ENCODE data around the gene MOCOS. TPM values are rescaled to one million over a fixed set of nuclear protein-coding genes. Genes with fewer than 3 reads are reported as not detected.

Gene MOCOS
- total and polyA plus RNA-seq, 2 of the 13 experiments (the other 11 are each of a cell fraction or from before 2014, with no cell fraction given) = 7.7 to 15.4 TPM

GRCh38 chr18:36283448-36283847, 96.2 kb downstream of the MOCOS start:
- FAIRE-seq = no peak
- Histone ChIP-seq H4K20me1 (ENCODE audit: insufficient read depth, low read length) (no peaks in the 10 kb centered on the region), H3K9ac (ENCODE audit: insufficient read depth, low read depth, low read length) (no peak overlapping the region), H3K4me2 (ENCODE audit: low read depth, low read length) (no peak overlapping the region), H3K27ac (ENCODE audit: extremely low read length, insufficient read depth, low read length) (no peak overlapping the region), H3K9me3 (ENCODE audit: low read length) (peaks cover 3% of the 10 kb centered on the region), H3K4me1 (ENCODE audit: insufficient read depth, low read length) (0 out of 2 replicates have a peak, but pooled peaks cover 7% of the 10 kb centered on the region), H2AFZ (ENCODE audit: low read length) (no peak overlapping the region), H3K36me3 (replicated peaks in 1 of 2; ENCODE audit: control insufficient read depth in 1 of 2, insufficient read depth in 2 of 2, low read length in 2 of 2) (no peaks in the 10 kb centered on the region), H3K27me3 (ENCODE audit: control insufficient read depth in 1 of 2, insufficient read depth in 2 of 2, low read length in 2 of 2) (no peaks in the 10 kb centered on the region), H3K79me2 (ENCODE audit: insufficient read depth, low read length) (no peaks in the 10 kb centered on the region), H3K4me3 (replicated peaks in 1 of 3; ENCODE audit: insufficient read depth in 1 of 3, low read depth in 2 of 3, low read length in 3 of 3) (no peak overlapping the region)
- DNase-seq (ENCODE audit: low spot score) = no peak
- TF ChIP-seq ZNF414 (CRISPR knock-in tag; IDR thresholded peaks at IDR 0.05) = no peak
- no peak for TF ChIP-seq PAXIP1 (CRISPR knock-in tag; conservative IDR thresholded peaks at IDR 0.05)
- TF ChIP-seq RFX3 (CRISPR knock-in tag; IDR thresholded peaks at IDR 0.05) = no peak
- TF ChIP-seq PPARG (CRISPR knock-in tag; conservative IDR thresholded peaks at IDR 0.05) = no peak
- no peak for TF ChIP-seq MYNN (CRISPR knock-in tag; IDR thresholded peaks at IDR 0.05; ENCODE audit: low read depth)
- no peak for TF ChIP-seq ZNF30 (CRISPR knock-in tag; IDR thresholded peaks at IDR 0.05)
- TF ChIP-seq ZNF274 (CRISPR knock-in tag; IDR thresholded peaks at IDR 0.05) = no peak
- TF ChIP-seq ZNF335 (CRISPR knock-in tag; IDR thresholded peaks at IDR 0.05) = no peak
- POLR2A ChIA-PET = interaction anchor here (1.0 kb wide), 1 partner anchor 188 kb away, joined by 3 read pairs; no protein-coding TSS in a partner anchor
- CTCF ChIA-PET (ENCODE audit: low intra/inter-chr PET ratio, low total read pairs) = interaction anchor here (1.2 to 5.2 kb wide), 2 partner anchors 187 to 266 kb away, joined by 6 to 79 read pairs; no protein-coding TSS in a partner anchor
- ATAC-seq = no peak
- WGBS (ENCODE audit: low lambda C conversion rate) = 0% methylated on average over 1 of the region's 6 CpGs
- intact Hi-C loops (cut with micrococcal nuclease; ENCODE audit: unreplicated experiment) = loop anchor here (10.0 kb wide), 1 partner anchor 529 kb away; no protein-coding TSS in a partner anchor
- in situ Hi-C loops (cut with HindIII; ENCODE audit: extremely low pct_ligation_motif_present, low pct_unique_long_range_greater_than_20kb) = loop anchor here (5.0 to 10.0 kb wide), 3 partner anchors 191 to 526 kb away; no protein-coding TSS in a partner anchor
- BruUV-seq (replicated peaks) = no TSS peak
